Activated naive CD4-positive, alpha-beta T cell (primary cell): ENCODE results near the gene GDPGP1.
A peak's percentile ranks its signal among the peaks of the same experiment; 100 is the strongest.

Experiments used
- DNase-seq, 4 experiments: peaks; one replicate each; lab custom pipeline; 2025; lab: John Stamatoyannopoulos, UW

GDPGP1 gene

GRCh38 chr15:90205050-90205848, 28.8 kb upstream of the GDPGP1 start:
- DNase-seq, result no peak

GRCh38 chr15:90205886-90206285, 28.1 kb upstream of the GDPGP1 start:
- DNase-seq, result no peak

- no peak for DNase-seq
Observed at GRCh38 chr15:90207252-90207651, 26.8 kb upstream of the GDPGP1 start.

- DNase-seq, result no peak
Observed at GRCh38 chr15:90208356-90208755, 25.7 kb upstream of the GDPGP1 start.

- no peak for DNase-seq
Observed at GRCh38 chr15:90209591-90209990, 24.4 kb upstream of the GDPGP1 start.

GRCh38 chr15:90210593-90210992, 23.4 kb upstream of the GDPGP1 start:
- no peak for DNase-seq

GRCh38 chr15:90211009-90211408, 23.0 kb upstream of the GDPGP1 start:
- DNase-seq, result no peak

GRCh38 chr15:90211440-90212143, 22.4 kb upstream of the GDPGP1 start:
- DNase-seq, result no peak

GRCh38 chr15:90212221-90213098, 21.5 kb upstream of the GDPGP1 start:
- DNase-seq, result no peak

- DNase-seq, result no peak
Observed at GRCh38 chr15:90213122-90213817, 20.7 kb upstream of the GDPGP1 start.

GRCh38 chr15:90213818-90214204, 20.2 kb upstream of the GDPGP1 start:
- no peak for DNase-seq

- DNase-seq, result no peak
Observed at GRCh38 chr15:90214553-90215196, 19.3 kb upstream of the GDPGP1 start.

- no peak for DNase-seq
Observed at GRCh38 chr15:90217671-90218394, 16.2 kb upstream of the GDPGP1 start.

GRCh38 chr15:90219421-90220141, 14.4 kb upstream of the GDPGP1 start:
- DNase-seq, result peak; percentile 13 to 58 (median 32)

- no peak for DNase-seq
Observed at GRCh38 chr15:90221246-90221900, 12.6 kb upstream of the GDPGP1 start.

GRCh38 chr15:90222547-90222946, 11.5 kb upstream of the GDPGP1 start:
- no peak for DNase-seq

GRCh38 chr15:90223441-90224165, 10.4 kb upstream of the GDPGP1 start:
- DNase-seq, result no peak

- no peak for DNase-seq
Observed at GRCh38 chr15:90225047-90225446, 9.0 kb upstream of the GDPGP1 start.
